ENCODE data around the gene DCLRE1C. TPM values are rescaled to one million over a fixed set of nuclear protein-coding genes. Genes with fewer than 3 reads are reported as not detected.

DCLRE1C gene
- total RNA-seq, result 8.0 and 8.3 TPM in 2 replicates

GRCh38 chr10:14954001-14954770 lies at the start of gene DCLRE1C:
Gene DCLRE1C, minus strand, starts transcription at chr10:14954096. Its CDS starts 86 bp downstream, at chr10:14954010.

GRCh38 chr10:14959221-14960057 lies 5.5 kb upstream of the DCLRE1C start, which contains the start of gene MEIG1:
Gene MEIG1, plus strand, starts transcription at chr10:14959388. Its CDS starts 7,081 bp downstream, at chr10:14966469.

GRCh38 chr10:14878266-14879123 lies 75.4 kb downstream of the DCLRE1C start, which contains the start of gene SUV39H2:
Gene SUV39H2, plus strand, starts transcription at chr10:14878866. Its CDS starts 23 bp downstream, at chr10:14878889.

Other genes starting within 250 kb of the DCLRE1C start
- 14.9 and 18.5 TPM in 2 replicates for gene FAM107B, start 179.2 kb downstream of the DCLRE1C start, total RNA-seq
- gene CDNF, start 116.1 kb downstream of the DCLRE1C start, total RNA-seq, result 0.24 and 1.3 TPM in 2 replicates
- gene HSPA14, start 115.8 kb downstream of the DCLRE1C start, total RNA-seq, result 10.1 and 15.3 TPM in 2 replicates
- 15.2 and 17.7 TPM in 2 replicates for gene MSANTD7, start 115.8 kb downstream of the DCLRE1C start, total RNA-seq
- 9.0 and 9.4 TPM in 2 replicates for gene SUV39H2, start 75.2 kb downstream of the DCLRE1C start, total RNA-seq
- not detected in 2 replicates for gene MEIG1, start 5.3 kb upstream of the DCLRE1C start, total RNA-seq
- gene OLAH, start 89.8 kb upstream of the DCLRE1C start, total RNA-seq, result 5.5 and 15.8 TPM in 2 replicates
- gene ACBD7, start 134.7 kb upstream of the DCLRE1C start, total RNA-seq, result 0.21 and 0.48 TPM in 2 replicates
- gene RPP38, start 143.3 kb upstream of the DCLRE1C start, total RNA-seq, result 18.6 and 19.0 TPM in 2 replicates
- 12.8 and 15.8 TPM in 2 replicates for gene NMT2, start 214.6 kb upstream of the DCLRE1C start, total RNA-seq